Ascending aorta (tissue), 2 donors: ENCODE data around the gene SPRR1A. TPM values are rescaled to one million over a fixed set of nuclear protein-coding genes. Genes with fewer than 3 reads are reported as not detected.

ENCODE experiments used
- DNase-seq, 2 donors: peaks; one replicate each; pipeline ENCODE4 v3.0.0-alpha.2; 2019; ENCODE audit warnings: low spot score in 2 of 2
- H3K27ac ChIP-seq, 2 donors: fragments of 200-600 bp; sonication (generic); one replicate each; pipeline ENCODE4 v1.5.1; 2016 to 2017; ENCODE audit warnings: mild to moderate bottlenecking in 1 of 2
- H3K27me3 ChIP-seq: fragments of 200-600 bp; sonication (generic); one replicate; pipeline ENCODE4 v1.5.1; 2017
- H3K36me3 ChIP-seq, 2 donors: fragments of 200-600 bp; sonication (generic); one replicate each; pipeline ENCODE4 v1.5.1; 2016
- H3K4me1 ChIP-seq, 2 donors: fragments of 200-600 bp; sonication (generic); one replicate each; pipeline ENCODE4 v1.5.1; 2016 to 2017; ENCODE audit warnings: mild to moderate bottlenecking in 1 of 2
- H3K4me3 ChIP-seq, 2 donors: fragments of 200-600 bp; sonication (generic); one replicate each; pipeline ENCODE4 v1.5.1; 2016 to 2017; ENCODE audit warnings: mild to moderate bottlenecking in 1 of 2
- H3K9me3 ChIP-seq, 2 donors: fragments of 200-600 bp; sonication (generic); one replicate each; pipeline ENCODE4 v1.5.1; 2016
- CTCF ChIP-seq, 3 experiments: fragments of 200-600 bp in 2 of 3; fragments of 450-650 bp in 1 of 3; sonication (generic) in 2 of 3; IDR thresholded peaks; one replicate each; pipeline ENCODE4 v1.5.1; 2016 to 2019; ENCODE audit warnings: antibody characterized with exemption in 3 of 3, mild to moderate bottlenecking in 1 of 3, moderate library complexity in 1 of 3
- intact Hi-C: fragments of 100-400 bp; cut with DNase I; formaldehyde crosslinking; loops from one replicate; pipeline ENCODE4 v1.15.1; 2023
- total RNA-seq: library from RNA; depleted of rRNA; stranded (reverse); fragments of >200 nt; gene quantifications from one replicate; pipeline ENCODE4 v1.1.0, GENCODE V29; 2016

Gene SPRR1A
- total RNA-seq, 1 donor from 2014 or later = not detected

- no peak overlapping the region for H3K27ac ChIP-seq
- H3K4me1 ChIP-seq = no peaks in the 10 kb centered on the region
- DNase-seq = no peak
- H3K9me3 ChIP-seq = no peaks in the 10 kb centered on the region
- H3K36me3 ChIP-seq = no peaks in the 10 kb centered on the region
- H3K27me3 ChIP-seq = no peaks in the 10 kb centered on the region
- no peak overlapping the region for H3K4me3 ChIP-seq
- no peak for TF ChIP-seq CTCF (IDR thresholded peaks at IDR 0.05)
- intact Hi-C loops = no loop called here
Measured at GRCh38 chr1:152965853-152966252, 18.0 kb upstream of the SPRR1A start.

- no peaks in the 10 kb centered on the region for H3K9me3 ChIP-seq
- H3K27me3 ChIP-seq = no peaks in the 10 kb centered on the region
Measured at GRCh38 chr1:152967201-152967600, 16.7 kb upstream of the SPRR1A start.

GRCh38 chr1:152968248-152968647, 15.6 kb upstream of the SPRR1A start:
- intact Hi-C loops = no loop called here
- DNase-seq = no peak
- no peak for TF ChIP-seq CTCF (IDR thresholded peaks at IDR 0.05)
- Histone ChIP-seq H3K27ac (no peak overlapping the region), H3K4me1 (no peaks in the 10 kb centered on the region), H3K36me3 (no peaks in the 10 kb centered on the region), H3K4me3 (no peak overlapping the region), H3K27me3 (no peaks in the 10 kb centered on the region), H3K9me3 (no peaks in the 10 kb centered on the region)

More at GRCh38 chr1:152967201-152967600, 16.7 kb upstream of the SPRR1A start:
- Histone ChIP-seq H3K4me3 (no peak overlapping the region), H3K27ac (no peak overlapping the region), H3K36me3 (no peaks in the 10 kb centered on the region), H3K4me1 (no peaks in the 10 kb centered on the region)
- no peak for DNase-seq
- no peak for TF ChIP-seq CTCF (IDR thresholded peaks at IDR 0.05)
- intact Hi-C loops = no loop called here

- no peaks in the 10 kb centered on the region for H3K9me3 ChIP-seq
- no peak for DNase-seq
- H3K27ac ChIP-seq = no peak overlapping the region
- H3K27me3 ChIP-seq = no peaks in the 10 kb centered on the region
- intact Hi-C loops = no loop called here
- TF ChIP-seq CTCF (IDR thresholded peaks at IDR 0.05) = no peak
- no peak overlapping the region for H3K4me3 ChIP-seq
- no peaks in the 10 kb centered on the region for H3K4me1 ChIP-seq
- H3K36me3 ChIP-seq = no peaks in the 10 kb centered on the region
Measured at GRCh38 chr1:152969036-152969435, 14.8 kb upstream of the SPRR1A start.

GRCh38 chr1:152970495-152970894, 13.4 kb upstream of the SPRR1A start, which contains the start of gene SPRR4:
Gene SPRR4 (plus strand): TSS chr1:152970648. CDS start chr1:152971891, 1,243 bp downstream.
- Histone ChIP-seq H3K4me1 (no peaks in the 10 kb centered on the region), H3K36me3 (no peaks in the 10 kb centered on the region), H3K4me3 (no peak within 1 kb of the TSS), H3K27me3 (no peaks in the 10 kb centered on the region), H3K9me3 (no peaks in the 10 kb centered on the region), H3K27ac (no peak within 1 kb of the TSS)
- intact Hi-C loops = no loop called here
- TF ChIP-seq CTCF (IDR thresholded peaks at IDR 0.05) = no peak
- DNase-seq = no peak
